WERI-Rb-1 (cell line): ENCODE measurements around the gene RAB11FIP5.

Source experiments
- DNase-seq: peaks from one replicate; pipeline ENCODE4 v3.0.0-alpha.2; 2020
- H3K27ac ChIP-seq: fragments of 250-450 bp; sonication (Bioruptor Pico); 2 replicates; pipeline ENCODE4 v1.5.1; 2020; ENCODE audit warnings: mild to moderate bottlenecking, moderate library complexity
- H3K27me3 ChIP-seq: fragments of 250-450 bp; sonication (Bioruptor Pico); 2 replicates; pipeline ENCODE4 v1.5.1; 2021; ENCODE audit warnings: mild to moderate bottlenecking, low read depth, moderate library complexity; ENCODE audit not compliant: insufficient read depth, severe bottlenecking
- H3K36me3 ChIP-seq: fragments of 250-450 bp; sonication (Bioruptor Pico); 2 replicates; pipeline ENCODE4 v1.5.1; 2020; ENCODE audit warnings: mild to moderate bottlenecking, moderate library complexity
- H3K4me3 ChIP-seq: 2 replicates; pipeline ENCODE4 v1.5.1; 2011; ENCODE audit warnings: low read depth, mild to moderate bottlenecking, control low read depth, low read length
- H3K9me3 ChIP-seq: fragments of 250-450 bp; sonication (Bioruptor Pico); 2 replicates; pipeline ENCODE4 v1.5.1; 2021; ENCODE audit warnings: mild to moderate bottlenecking, moderate library complexity; ENCODE audit not compliant: severe bottlenecking
- TF ChIP-seq, protein P1 (sequence below): IDR thresholded peaks from 2 replicates; pipeline ENCODE4 v1.5.1; 2011; ENCODE audit warnings: low read depth, mild to moderate bottlenecking, control low read depth, inconsistent platforms, low read length

Gene RAB11FIP5

DNA sequence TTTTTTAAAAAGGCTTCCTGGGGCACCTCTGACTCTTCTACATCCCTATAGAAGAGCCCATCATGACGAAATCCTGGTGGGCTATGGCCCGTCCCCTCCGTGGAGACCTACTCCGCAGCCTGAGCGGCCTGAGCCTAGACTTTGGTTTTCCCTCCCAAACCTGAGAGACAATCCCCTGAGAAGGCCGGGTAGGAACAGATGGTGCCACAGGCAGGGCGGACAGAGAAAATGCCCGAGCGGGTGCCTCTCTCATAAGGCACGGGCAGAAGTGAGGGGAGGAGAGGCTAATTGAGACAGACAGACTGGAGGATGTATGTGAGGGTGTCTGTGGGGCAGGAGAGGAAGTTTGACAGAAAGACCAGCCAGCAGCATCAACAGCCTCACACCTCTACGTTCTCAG lies 21.1 kb downstream of the RAB11FIP5 start:
- Histone ChIP-seq H3K9me3 (no peaks in the 10 kb centered on the region), H3K36me3 (peaks cover 14% of the 10 kb centered on the region), H3K27me3 (no peaks in the 10 kb centered on the region), H3K4me3 (no peak overlapping the region), H3K27ac (peak overlapping the region; percentile 61)
- DNase-seq, result peak; percentile 70
- TF ChIP-seq, protein P1, sequence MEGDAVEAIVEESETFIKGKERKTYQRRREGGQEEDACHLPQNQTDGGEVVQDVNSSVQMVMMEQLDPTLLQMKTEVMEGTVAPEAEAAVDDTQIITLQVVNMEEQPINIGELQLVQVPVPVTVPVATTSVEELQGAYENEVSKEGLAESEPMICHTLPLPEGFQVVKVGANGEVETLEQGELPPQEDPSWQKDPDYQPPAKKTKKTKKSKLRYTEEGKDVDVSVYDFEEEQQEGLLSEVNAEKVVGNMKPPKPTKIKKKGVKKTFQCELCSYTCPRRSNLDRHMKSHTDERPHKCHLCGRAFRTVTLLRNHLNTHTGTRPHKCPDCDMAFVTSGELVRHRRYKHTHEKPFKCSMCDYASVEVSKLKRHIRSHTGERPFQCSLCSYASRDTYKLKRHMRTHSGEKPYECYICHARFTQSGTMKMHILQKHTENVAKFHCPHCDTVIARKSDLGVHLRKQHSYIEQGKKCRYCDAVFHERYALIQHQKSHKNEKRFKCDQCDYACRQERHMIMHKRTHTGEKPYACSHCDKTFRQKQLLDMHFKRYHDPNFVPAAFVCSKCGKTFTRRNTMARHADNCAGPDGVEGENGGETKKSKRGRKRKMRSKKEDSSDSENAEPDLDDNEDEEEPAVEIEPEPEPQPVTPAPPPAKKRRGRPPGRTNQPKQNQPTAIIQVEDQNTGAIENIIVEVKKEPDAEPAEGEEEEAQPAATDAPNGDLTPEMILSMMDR, result no peak

DNA sequence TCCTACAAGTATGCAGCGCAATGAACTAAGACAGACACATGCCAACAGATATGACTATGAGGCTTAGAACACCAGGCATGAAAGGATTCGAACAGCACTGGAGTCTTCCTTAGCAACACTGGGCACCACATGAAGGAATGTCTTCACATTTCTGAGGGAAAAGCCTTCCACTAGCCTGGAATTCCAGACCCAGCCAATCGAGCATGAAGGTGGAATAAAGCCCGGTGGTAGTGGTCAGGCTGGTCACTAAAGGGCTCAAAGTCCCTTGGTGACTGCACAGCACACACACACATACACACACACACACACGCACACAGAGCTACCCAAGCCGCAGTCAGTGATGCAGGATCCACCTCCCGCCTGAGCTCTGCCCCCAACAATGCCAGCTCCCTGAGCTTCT lies 21.6 kb downstream of the RAB11FIP5 start:
- Histone ChIP-seq H3K36me3 (peaks cover 16% of the 10 kb centered on the region), H3K27me3 (no peaks in the 10 kb centered on the region), H3K27ac (peak overlapping the region; percentile 61), H3K9me3 (no peaks in the 10 kb centered on the region), H3K4me3 (no peak overlapping the region)
- TF ChIP-seq, protein P1, result no peak
- no peak for DNase-seq

DNA sequence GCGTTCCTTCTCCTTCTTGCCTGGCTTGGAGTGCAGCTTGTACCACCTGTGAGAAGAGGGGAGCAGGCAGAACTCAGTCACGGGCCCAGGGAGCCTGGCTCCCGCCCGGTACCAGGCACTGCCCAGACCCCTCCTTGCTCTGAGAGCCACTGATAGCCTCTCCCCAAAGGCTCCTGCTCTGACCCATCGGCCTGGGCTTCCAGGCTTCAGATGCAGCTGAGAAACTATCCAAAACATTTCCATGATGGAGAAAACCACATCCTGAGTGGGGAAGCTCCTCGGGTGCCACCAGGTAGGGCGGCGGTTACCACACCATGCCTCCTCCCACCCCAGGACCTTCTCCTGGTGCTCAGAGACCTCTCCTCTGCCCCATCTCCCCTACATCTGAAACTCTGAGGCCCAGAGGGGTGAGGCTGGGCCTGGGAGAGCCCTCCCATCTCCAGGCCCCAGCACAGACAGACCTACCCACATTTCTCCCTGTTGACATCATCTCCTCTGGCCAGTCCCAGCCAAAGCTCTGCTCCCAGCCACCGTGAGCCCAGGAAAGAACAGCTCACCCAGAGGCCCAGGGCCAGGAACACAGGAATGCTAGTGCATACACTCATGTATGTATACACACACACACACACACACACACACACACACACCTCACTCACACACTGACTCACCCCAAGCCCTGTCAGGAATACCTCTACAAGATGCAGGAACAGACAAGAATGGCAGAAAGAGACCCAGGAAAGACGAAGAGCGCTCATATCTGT lies 23.3 kb downstream of the RAB11FIP5 start:
- no peak for DNase-seq
- Histone ChIP-seq H3K4me3 (no peak overlapping the region), H3K27ac (no peak overlapping the region), H3K27me3 (no peaks in the 10 kb centered on the region), H3K36me3 (peaks cover 31% of the 10 kb centered on the region), H3K9me3 (no peaks in the 10 kb centered on the region)
- TF ChIP-seq, protein P1, result no peak

- TF ChIP-seq, protein P1, result no peak
- Histone ChIP-seq H3K27me3 (no peaks in the 10 kb centered on the region), H3K27ac (no peak overlapping the region), H3K4me3 (no peak overlapping the region), H3K36me3 (peaks cover 37% of the 10 kb centered on the region), H3K9me3 (no peaks in the 10 kb centered on the region)
- DNase-seq, result no peak
Observed at GRCh38 chr2:73088703-73089102, 24.0 kb downstream of the RAB11FIP5 start.

- no peak overlapping the region for H3K27ac ChIP-seq
- H3K27me3 ChIP-seq, result no peaks in the 10 kb centered on the region
- TF ChIP-seq, protein P1, result no peak
- H3K9me3 ChIP-seq, result no peaks in the 10 kb centered on the region
- DNase-seq, result no peak
- peaks cover 37% of the 10 kb centered on the region for H3K36me3 ChIP-seq
- no peak overlapping the region for H3K4me3 ChIP-seq
Observed at GRCh38 chr2:73088211-73088610, 24.5 kb downstream of the RAB11FIP5 start.

- Histone ChIP-seq H3K4me3 (no peak overlapping the region), H3K36me3 (peaks cover 40% of the 10 kb centered on the region), H3K9me3 (no peaks in the 10 kb centered on the region), H3K27ac (no peak overlapping the region), H3K27me3 (no peaks in the 10 kb centered on the region)
- TF ChIP-seq, protein P1, result no peak
- no peak for DNase-seq
Observed at GRCh38 chr2:73087311-73087710, 25.4 kb downstream of the RAB11FIP5 start.
